Measurements from ENCODE around the gene NAA35.
"Not testable (repeated sequence)": the region's sequence is repeated elsewhere in the genome, so short reads cannot be mapped to it uniquely, and the experiment has no call there.

Gene NAA35

GRCh38 chr9:86035827-86036440 lies 95.0 kb downstream of the NAA35 start:
- DNase-seq, result no peak

DNA sequence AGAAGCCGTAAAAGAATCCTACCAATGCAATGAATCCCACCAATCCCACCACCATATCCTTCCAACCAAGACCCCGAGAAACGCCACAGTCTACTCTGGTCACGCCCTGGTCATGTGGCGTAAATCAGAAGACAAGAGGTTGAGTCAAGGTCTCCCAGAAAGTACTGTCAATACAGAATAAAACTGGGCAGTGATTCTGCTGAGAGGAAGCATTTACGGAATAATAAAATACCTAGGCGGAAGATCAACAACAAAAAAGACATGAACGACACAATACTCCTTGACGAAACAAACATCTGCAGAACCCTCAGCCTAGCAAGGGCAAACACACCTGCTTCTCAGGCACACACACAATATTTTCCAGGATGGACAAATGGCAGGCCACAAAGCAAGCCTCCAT lies 95.6 kb downstream of the NAA35 start:
- DNase-seq, result no peak

- no peak for DNase-seq
Measured at GRCh38 chr9:86039991-86040860, 99.3 kb downstream of the NAA35 start.

- no peak for DNase-seq
Measured at GRCh38 chr9:86040861-86041155, 99.9 kb downstream of the NAA35 start.

- no peak for DNase-seq
Measured at GRCh38 chr9:86041311-86041741, 100.4 kb downstream of the NAA35 start.

- DNase-seq, result no peak
Measured at GRCh38 chr9:86042199-86042978, 101.4 kb downstream of the NAA35 start.

GRCh38 chr9:86043586-86043985 lies 102.6 kb downstream of the NAA35 start:
- no peak for DNase-seq

- DNase-seq, result no peak
Measured at GRCh38 chr9:86043999-86044398, 103.1 kb downstream of the NAA35 start.

DNA sequence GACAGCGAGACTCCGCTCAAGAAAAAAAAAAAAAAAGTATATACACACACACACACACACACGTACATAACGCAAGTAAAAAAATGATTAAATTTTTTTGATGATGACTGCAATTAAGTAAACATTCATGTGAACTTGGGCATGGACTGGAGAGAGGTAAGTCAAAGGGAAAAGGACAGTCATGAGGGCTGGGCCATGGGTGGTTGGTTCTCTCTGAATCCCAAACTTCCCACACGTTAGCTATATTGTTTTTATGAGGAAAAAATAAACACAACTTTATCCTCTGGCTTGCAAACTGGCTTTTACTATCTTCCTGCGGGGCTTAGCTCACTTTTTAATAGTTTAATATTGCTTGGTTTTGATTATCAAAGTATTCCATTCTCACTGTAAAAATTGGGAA lies 104.7 kb downstream of the NAA35 start:
- DNase-seq, result no peak

- no peak for DNase-seq
Measured at GRCh38 chr9:86046071-86046636, 105.2 kb downstream of the NAA35 start.

- DNase-seq, result no peak
Measured at GRCh38 chr9:86046930-86047341, 106.0 kb downstream of the NAA35 start.

GRCh38 chr9:86047361-86047760 lies 106.4 kb downstream of the NAA35 start:
- no peak for DNase-seq

- not testable (repeated sequence) for DNase-seq
Measured at GRCh38 chr9:86048018-86048742, 107.2 kb downstream of the NAA35 start.

DNA sequence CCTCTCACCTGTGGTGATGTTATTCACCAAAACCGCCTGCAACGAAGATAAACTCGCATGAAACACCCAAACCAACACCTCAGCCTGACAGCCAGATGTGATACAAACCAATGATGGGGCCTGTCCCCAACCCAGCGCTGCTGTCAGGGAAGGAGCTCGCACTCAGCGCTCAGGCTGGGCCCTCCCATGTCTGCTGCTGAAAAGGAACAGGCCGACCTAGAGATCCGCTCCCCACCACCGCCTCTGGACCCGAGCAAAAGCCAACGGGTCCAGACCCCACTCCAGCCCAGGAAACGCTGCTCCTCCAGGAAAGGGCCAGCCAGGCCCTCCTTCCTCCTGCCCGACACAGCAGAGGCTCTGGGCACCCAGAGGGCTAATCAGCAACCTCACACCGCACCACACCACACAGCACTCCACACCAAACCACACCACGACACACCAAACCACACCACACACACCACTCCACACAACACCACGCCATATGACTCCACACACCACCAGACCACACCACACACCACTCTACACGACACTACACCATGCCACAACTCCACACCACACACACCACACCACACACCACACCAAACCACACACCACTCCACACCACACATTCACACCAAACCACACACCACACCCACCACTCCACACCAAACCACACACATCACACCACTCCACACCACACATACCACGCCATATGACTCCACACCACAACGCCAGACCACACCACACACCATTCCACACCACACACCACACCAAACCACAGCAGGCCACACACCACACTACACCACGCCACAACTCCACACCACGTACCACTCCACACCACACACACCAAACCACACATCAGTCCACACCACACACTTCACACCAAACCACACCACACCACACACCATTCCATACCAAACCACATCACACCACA lies 111.9 kb downstream of the NAA35 start:
- no peak for DNase-seq

DNA sequence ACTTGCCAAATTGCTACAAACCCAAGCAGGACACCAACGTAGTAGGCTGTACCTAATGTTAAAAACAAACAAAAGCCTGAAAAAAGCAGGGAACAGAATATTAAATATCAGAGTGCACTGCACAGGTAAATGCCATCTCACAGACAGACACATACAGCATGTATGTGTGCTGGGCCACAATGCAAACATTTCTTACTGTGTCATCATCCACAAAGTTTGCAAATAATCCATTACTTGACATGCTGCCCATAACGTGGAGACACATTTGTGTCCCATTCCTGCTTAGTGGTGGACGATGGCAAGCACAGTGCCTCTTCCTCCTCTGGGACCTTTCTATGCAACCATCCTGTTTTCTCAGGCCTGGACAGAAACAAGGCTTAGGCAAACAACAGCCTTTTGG lies 113.7 kb downstream of the NAA35 start:
- no peak for DNase-seq

DNA sequence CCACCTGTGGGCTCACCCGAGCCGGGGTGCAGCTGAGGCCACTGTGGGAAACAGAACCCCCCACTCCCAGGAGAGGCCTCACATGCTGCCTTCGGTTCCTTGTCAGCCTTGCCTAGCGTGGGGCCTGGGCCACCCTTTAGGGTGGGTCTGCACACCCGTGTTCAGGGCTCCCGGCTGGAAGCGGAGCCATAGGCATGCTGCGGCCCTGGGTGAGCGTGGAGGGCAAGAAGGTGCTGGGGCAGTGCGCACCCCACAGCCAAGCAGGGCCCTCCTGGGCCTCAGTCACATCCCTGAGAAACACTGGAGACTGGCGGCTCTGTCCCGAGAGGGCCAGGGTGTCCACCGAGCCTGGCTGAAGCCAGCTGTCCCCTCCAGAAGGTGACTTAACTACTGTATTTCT lies 116.5 kb downstream of the NAA35 start:
- no peak for DNase-seq

DNA sequence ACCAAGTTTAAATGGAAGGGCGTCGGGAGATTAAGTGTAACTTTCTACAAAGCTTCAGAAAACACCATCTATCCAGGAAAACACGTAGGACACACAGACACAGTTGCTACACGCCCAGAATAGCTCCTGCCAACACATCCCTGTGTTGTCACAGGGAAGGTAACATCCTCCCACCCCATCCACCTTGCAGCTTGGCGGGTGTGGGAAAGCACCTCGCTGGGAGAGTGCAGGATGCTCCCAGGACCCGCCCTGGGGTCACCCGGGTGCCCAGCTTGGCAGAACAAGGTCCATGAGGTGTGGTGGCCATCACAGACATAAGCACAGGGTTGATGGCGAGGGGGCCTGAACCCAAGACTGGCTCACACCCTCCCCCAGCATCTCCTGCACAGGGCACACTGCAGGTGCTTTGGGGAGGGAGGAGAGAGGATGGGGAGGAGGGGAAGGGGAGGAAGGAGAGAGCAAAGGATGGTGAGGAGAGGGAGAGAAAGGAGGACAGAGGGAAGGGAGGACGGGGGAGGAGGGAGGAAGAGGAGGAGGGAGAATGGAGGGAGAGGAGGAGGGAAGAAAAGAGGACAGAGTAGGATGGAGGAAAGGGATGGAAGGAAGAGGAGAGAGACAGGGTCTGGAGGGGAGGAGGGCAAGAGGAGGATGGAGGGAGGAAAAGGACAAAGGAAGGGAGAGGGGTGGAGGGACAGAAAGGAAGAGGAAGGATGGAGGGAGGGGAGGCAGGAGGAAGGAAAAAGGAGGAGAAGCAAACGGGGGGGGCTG lies 121.2 kb downstream of the NAA35 start:
- DNase-seq, result no peak

- no peak for DNase-seq
Measured at GRCh38 chr9:86062845-86063693, 122.1 kb downstream of the NAA35 start.

DNA sequence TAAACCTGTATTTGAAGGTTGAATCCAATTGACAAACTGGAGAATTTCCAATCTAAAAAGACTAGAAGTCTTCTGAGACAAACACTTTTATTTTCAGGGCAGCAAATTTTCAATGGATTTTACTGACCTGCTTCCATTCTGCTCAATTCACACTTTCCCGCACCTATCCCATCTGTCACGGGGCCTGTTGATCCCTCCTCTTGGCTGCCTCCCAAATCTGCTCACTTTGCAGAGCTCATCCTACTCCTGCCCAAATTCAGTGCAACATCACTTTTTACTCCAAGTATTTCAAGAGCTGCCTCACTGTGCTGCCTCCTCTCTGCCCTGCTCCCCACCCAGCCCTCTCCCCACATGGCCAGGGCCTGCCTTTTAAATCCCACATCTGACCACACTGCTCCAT lies 123.3 kb downstream of the NAA35 start:
- DNase-seq, result no peak

Measured in NCI-H1436 (cell line).